Measurements from ENCODE around the gene ADAMTS2.

Gene ADAMTS2

GRCh38 chr5:179171816-179172745 is 173.2 kb downstream of the ADAMTS2 start:
- Histone ChIP-seq H3K9ac (ENCODE audit: low read length) (no peak overlapping the region), H3K36me3 (ENCODE audit: control insufficient read depth, insufficient read depth, low read length) (no peaks in the 10 kb centered on the region), H3K27me3 (ENCODE audit: control insufficient read depth, insufficient read depth, low read length) (no peaks in the 10 kb centered on the region), H3K27ac (ENCODE audit: low read depth, low read length) (no peak overlapping the region), H3K4me1 (ENCODE audit: control insufficient read depth, insufficient read depth, low read length) (no peaks in the 10 kb centered on the region), H3K4me3 (ENCODE audit: low read length) (no peak overlapping the region)

GRCh38 chr5:179171251-179171815 is 173.9 kb downstream of the ADAMTS2 start:
- Histone ChIP-seq H3K36me3 (ENCODE audit: control insufficient read depth, insufficient read depth, low read length) (no peaks in the 10 kb centered on the region), H3K9ac (ENCODE audit: low read length) (no peak overlapping the region), H3K27me3 (ENCODE audit: control insufficient read depth, insufficient read depth, low read length) (no peaks in the 10 kb centered on the region), H3K4me1 (ENCODE audit: control insufficient read depth, insufficient read depth, low read length) (no peaks in the 10 kb centered on the region), H3K4me3 (ENCODE audit: low read length) (no peak overlapping the region), H3K27ac (ENCODE audit: low read depth, low read length) (no peak overlapping the region)

GRCh38 chr5:179170606-179171005 is 174.7 kb downstream of the ADAMTS2 start:
- Histone ChIP-seq H3K4me3 (ENCODE audit: low read length) (no peak overlapping the region), H3K9ac (ENCODE audit: low read length) (no peak overlapping the region), H3K36me3 (ENCODE audit: control insufficient read depth, insufficient read depth, low read length) (no peaks in the 10 kb centered on the region), H3K4me1 (ENCODE audit: control insufficient read depth, insufficient read depth, low read length) (no peaks in the 10 kb centered on the region), H3K27ac (ENCODE audit: low read depth, low read length) (no peak overlapping the region), H3K27me3 (ENCODE audit: control insufficient read depth, insufficient read depth, low read length) (no peaks in the 10 kb centered on the region)

GRCh38 chr5:179169836-179170235 is 175.4 kb downstream of the ADAMTS2 start:
- no peaks in the 10 kb centered on the region for H3K4me1 ChIP-seq (ENCODE audit: control insufficient read depth, insufficient read depth, low read length)
- H3K27ac ChIP-seq (ENCODE audit: low read depth, low read length), result no peak overlapping the region
- no peaks in the 10 kb centered on the region for H3K36me3 ChIP-seq (ENCODE audit: control insufficient read depth, insufficient read depth, low read length)
- H3K4me3 ChIP-seq (ENCODE audit: low read length), result no peak overlapping the region
- H3K27me3 ChIP-seq (ENCODE audit: control insufficient read depth, insufficient read depth, low read length), result no peaks in the 10 kb centered on the region
- H3K9ac ChIP-seq (ENCODE audit: low read length), result no peak overlapping the region

DNA sequence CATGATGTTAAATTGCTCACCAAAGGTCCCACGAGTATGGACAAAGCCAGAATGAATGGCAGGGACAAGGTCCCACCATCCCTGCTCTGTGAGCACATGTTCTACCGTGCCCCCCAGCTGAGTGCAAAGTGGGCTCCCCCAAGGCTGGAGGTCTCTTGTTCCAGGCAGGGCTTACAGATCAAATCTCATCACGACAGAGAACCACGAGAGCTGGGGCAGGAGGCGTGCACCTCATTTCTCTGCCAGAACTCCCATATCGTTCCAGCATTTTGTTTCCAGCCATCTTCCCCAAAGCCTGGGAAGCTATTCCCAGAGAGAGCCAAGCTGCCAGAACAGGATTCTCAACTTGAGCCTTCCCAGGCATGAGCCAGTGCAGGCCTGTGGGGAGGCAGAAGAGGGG is 176.6 kb downstream of the ADAMTS2 start:
- Histone ChIP-seq H3K27me3 (ENCODE audit: control insufficient read depth, insufficient read depth, low read length) (no peaks in the 10 kb centered on the region), H3K27ac (ENCODE audit: low read depth, low read length) (no peak overlapping the region), H3K36me3 (ENCODE audit: control insufficient read depth, insufficient read depth, low read length) (no peaks in the 10 kb centered on the region), H3K4me1 (ENCODE audit: control insufficient read depth, insufficient read depth, low read length) (no peaks in the 10 kb centered on the region), H3K9ac (ENCODE audit: low read length) (no peak overlapping the region), H3K4me3 (ENCODE audit: low read length) (no peak overlapping the region)

GRCh38 chr5:179167871-179168451 is 177.3 kb downstream of the ADAMTS2 start:
- Histone ChIP-seq H3K4me1 (ENCODE audit: control insufficient read depth, insufficient read depth, low read length) (no peaks in the 10 kb centered on the region), H3K27ac (ENCODE audit: low read depth, low read length) (no peak overlapping the region), H3K36me3 (ENCODE audit: control insufficient read depth, insufficient read depth, low read length) (no peaks in the 10 kb centered on the region), H3K27me3 (ENCODE audit: control insufficient read depth, insufficient read depth, low read length) (no peaks in the 10 kb centered on the region), H3K9ac (ENCODE audit: low read length) (no peak overlapping the region), H3K4me3 (ENCODE audit: low read length) (no peak overlapping the region)

- Histone ChIP-seq H3K9ac (ENCODE audit: low read length) (no peak overlapping the region), H3K36me3 (ENCODE audit: control insufficient read depth, insufficient read depth, low read length) (no peaks in the 10 kb centered on the region), H3K4me3 (ENCODE audit: low read length) (peak overlapping the region; percentile 60), H3K27ac (ENCODE audit: low read depth, low read length) (no peak overlapping the region), H3K4me1 (ENCODE audit: control insufficient read depth, insufficient read depth, low read length) (no peaks in the 10 kb centered on the region), H3K27me3 (ENCODE audit: control insufficient read depth, insufficient read depth, low read length) (no peaks in the 10 kb centered on the region)
Observed at GRCh38 chr5:179166886-179167841, 178.1 kb downstream of the ADAMTS2 start.

DNA sequence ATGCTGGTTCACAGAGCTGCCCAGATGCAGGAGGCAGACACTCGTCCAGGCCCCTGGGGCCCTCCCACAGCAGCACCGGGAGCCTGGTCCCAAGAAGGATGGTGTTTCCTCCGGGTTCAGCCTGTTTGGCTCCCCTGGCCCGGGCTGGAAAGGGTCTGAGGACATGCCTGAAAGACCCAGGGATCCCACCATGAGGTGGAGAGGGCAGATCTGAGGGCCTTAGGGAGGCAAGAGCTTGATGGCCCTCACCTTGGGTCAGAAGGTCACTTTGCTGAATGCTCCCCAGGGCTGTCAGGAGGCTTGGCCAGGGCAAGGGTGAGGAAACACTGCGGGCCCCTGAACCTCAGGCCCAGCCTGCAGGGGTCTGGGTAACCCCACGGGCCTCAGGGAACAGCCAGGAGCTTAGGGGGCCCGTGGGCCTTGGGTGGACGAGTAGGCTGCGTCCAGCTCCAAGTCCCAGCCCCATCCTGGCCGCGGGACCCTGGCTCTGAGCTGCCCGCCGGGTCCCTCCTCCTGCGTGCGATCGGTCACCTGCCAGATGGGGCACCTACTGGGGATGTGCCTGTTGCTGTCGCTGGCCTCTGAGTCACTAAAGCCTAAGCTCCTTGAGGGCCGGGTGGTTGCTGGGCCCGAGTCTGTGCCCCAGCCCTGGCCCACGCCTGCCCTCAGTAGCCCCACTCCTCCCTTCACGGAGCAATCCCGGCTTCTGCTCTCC is 178.9 kb downstream of the ADAMTS2 start:
- Histone ChIP-seq H3K36me3 (ENCODE audit: control insufficient read depth, insufficient read depth, low read length) (no peaks in the 10 kb centered on the region), H3K27ac (ENCODE audit: low read depth, low read length) (no peak overlapping the region), H3K27me3 (ENCODE audit: control insufficient read depth, insufficient read depth, low read length) (no peaks in the 10 kb centered on the region), H3K9ac (ENCODE audit: low read length) (no peak overlapping the region), H3K4me1 (ENCODE audit: control insufficient read depth, insufficient read depth, low read length) (no peaks in the 10 kb centered on the region), H3K4me3 (ENCODE audit: low read length) (peak overlapping the region; percentile 60)

- Histone ChIP-seq H3K27ac (ENCODE audit: low read depth, low read length) (no peak overlapping the region), H3K36me3 (ENCODE audit: control insufficient read depth, insufficient read depth, low read length) (no peaks in the 10 kb centered on the region), H3K27me3 (ENCODE audit: control insufficient read depth, insufficient read depth, low read length) (no peaks in the 10 kb centered on the region), H3K4me3 (ENCODE audit: low read length) (no peak overlapping the region), H3K9ac (ENCODE audit: low read length) (no peak overlapping the region), H3K4me1 (ENCODE audit: control insufficient read depth, insufficient read depth, low read length) (no peaks in the 10 kb centered on the region)
Observed at GRCh38 chr5:179165421-179166170, 179.7 kb downstream of the ADAMTS2 start.

GRCh38 chr5:179164331-179165311 is 180.6 kb downstream of the ADAMTS2 start:
- no peak overlapping the region for H3K4me3 ChIP-seq (ENCODE audit: low read length)
- H3K36me3 ChIP-seq (ENCODE audit: control insufficient read depth, insufficient read depth, low read length), result no peaks in the 10 kb centered on the region
- H3K27me3 ChIP-seq (ENCODE audit: control insufficient read depth, insufficient read depth, low read length), result no peaks in the 10 kb centered on the region
- H3K27ac ChIP-seq (ENCODE audit: low read depth, low read length), result no peak overlapping the region
- no peaks in the 10 kb centered on the region for H3K4me1 ChIP-seq (ENCODE audit: control insufficient read depth, insufficient read depth, low read length)
- H3K9ac ChIP-seq (ENCODE audit: low read length), result no peak overlapping the region

Data from rectal smooth muscle tissue (tissue), 1 donor.